ENCODE data around the gene SYT9. TPM values are rescaled to one million over a fixed set of nuclear protein-coding genes. Genes with fewer than 3 reads are reported as not detected.

The SYT9 gene
- polyA plus RNA-seq, 2 of the 4 experiments (the other 2 are of a cell fraction), result 0.10 TPM; not detected in 1

DNA sequence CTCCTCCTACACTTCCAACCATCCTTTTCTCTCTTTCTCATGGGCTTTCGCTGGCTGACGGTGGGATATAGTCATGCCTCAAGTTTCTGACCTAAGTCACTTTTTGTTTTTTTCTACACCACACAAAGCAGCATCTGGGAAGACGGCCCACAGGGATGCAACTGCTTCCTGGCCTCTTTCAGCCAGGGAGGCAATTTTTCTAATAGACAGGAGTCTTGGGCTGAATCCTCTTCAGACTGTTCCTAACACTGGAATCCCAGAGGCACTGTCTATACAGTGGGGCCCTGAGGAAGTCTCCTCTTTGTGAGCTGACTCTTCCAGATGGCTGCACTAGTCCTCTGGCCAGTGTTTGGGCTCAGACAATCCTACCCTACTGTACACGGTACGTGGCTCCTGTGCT is 193.9 kb downstream of the SYT9 start:
- ATAC-seq (no peak), DNase-seq (ENCODE audit: low read depth in 1 of 2, low spot score in 1 of 2) (no peak), FAIRE-seq (no peak)
- TF ChIP-seq MYC (IDR thresholded peaks at IDR 0.05; ENCODE audit: borderline replicate concordance, low read length) (no peak), HOXA7 (CRISPR knock-in tag; IDR thresholded peaks at IDR 0.05) (no peak), RFX5 (IDR thresholded peaks at IDR 0.05) (no peak), FOSB (CRISPR knock-in tag; IDR thresholded peaks at IDR 0.05) (no peak), RCOR1 (IDR thresholded peaks at IDR 0.05; ENCODE audit: low read depth, low read length) (no peak), GATA3 (IDR thresholded peaks at IDR 0.05; ENCODE audit: borderline replicate concordance) (no peak), NFE2L2 (conservative IDR thresholded peaks at IDR 0.05; ENCODE audit: low read length) (no peak), TP53 (CRISPR knock-in tag; IDR thresholded peaks at IDR 0.05) (no peak)
- TF ChIP-seq, protein P1, sequence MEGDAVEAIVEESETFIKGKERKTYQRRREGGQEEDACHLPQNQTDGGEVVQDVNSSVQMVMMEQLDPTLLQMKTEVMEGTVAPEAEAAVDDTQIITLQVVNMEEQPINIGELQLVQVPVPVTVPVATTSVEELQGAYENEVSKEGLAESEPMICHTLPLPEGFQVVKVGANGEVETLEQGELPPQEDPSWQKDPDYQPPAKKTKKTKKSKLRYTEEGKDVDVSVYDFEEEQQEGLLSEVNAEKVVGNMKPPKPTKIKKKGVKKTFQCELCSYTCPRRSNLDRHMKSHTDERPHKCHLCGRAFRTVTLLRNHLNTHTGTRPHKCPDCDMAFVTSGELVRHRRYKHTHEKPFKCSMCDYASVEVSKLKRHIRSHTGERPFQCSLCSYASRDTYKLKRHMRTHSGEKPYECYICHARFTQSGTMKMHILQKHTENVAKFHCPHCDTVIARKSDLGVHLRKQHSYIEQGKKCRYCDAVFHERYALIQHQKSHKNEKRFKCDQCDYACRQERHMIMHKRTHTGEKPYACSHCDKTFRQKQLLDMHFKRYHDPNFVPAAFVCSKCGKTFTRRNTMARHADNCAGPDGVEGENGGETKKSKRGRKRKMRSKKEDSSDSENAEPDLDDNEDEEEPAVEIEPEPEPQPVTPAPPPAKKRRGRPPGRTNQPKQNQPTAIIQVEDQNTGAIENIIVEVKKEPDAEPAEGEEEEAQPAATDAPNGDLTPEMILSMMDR (IDR thresholded peaks at IDR 0.05), result no peak
- TF ChIP-seq, protein P2, sequence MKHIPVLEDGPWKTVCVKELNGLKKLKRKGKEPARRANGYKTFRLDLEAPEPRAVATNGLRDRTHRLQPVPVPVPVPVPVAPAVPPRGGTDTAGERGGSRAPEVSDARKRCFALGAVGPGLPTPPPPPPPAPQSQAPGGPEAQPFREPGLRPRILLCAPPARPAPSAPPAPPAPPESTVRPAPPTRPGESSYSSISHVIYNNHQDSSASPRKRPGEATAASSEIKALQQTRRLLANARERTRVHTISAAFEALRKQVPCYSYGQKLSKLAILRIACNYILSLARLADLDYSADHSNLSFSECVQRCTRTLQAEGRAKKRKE (CRISPR knock-in tag; IDR thresholded peaks at IDR 0.05; ENCODE audit: low read depth), result no peak
- 19% methylated on average over 5 of the region's 5 CpGs for WGBS (ENCODE audit: missing lambda C conversion rate)
- Histone ChIP-seq H3K4me2 (no peak overlapping the region), H3K27ac (no peak overlapping the region), H3K4me3 (no peak overlapping the region), H3K4me1 (no peaks in the 10 kb centered on the region), H3K9me3 (no peaks in the 10 kb centered on the region)
- ChIA-PET CTCF (interaction anchor here (0.5 to 1.5 kb wide), 5 partner anchors 10 to 249 kb away, joined by 3 to 8 read pairs (median 4); no protein-coding TSS in a partner anchor), POLR2A (no interaction called here)

DNA sequence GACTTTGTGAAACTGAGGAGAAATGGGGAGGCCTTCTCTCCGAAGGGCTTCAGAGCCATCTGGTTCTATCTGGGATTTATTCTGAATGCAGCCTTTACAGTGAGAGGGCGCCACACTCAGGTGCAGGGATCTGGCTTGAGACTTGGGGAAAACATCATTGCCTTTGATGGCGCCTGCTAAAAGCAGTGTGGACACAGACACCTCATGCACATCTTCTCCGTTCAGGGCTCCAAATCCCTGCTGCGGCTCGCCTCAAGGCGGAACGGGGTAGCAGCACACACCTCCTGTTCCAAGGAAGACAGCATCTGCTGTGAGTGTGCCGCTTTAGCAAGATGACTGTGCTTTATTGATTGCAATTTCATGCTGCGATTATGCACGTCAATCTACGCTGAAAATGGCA is 196.5 kb downstream of the SYT9 start:
- Histone ChIP-seq H3K4me1 (no peaks in the 10 kb centered on the region), H3K27ac (no peak overlapping the region), H3K9me3 (no peaks in the 10 kb centered on the region), H3K4me3 (no peak overlapping the region), H3K4me2 (no peak overlapping the region)
- TF ChIP-seq RFX5 (IDR thresholded peaks at IDR 0.05) (no peak), CHD2 (IDR thresholded peaks at IDR 0.05; ENCODE audit: low read length, partially characterized antibody) (no peak), RARB (CRISPR knock-in tag; IDR thresholded peaks at IDR 0.05) (no peak), RNF2 (IDR thresholded peaks at IDR 0.05; ENCODE audit: borderline replicate concordance, low read depth) (no peak), JUNB (IDR thresholded peaks at IDR 0.05) (no peak), POLR2AphosphoS2 (conservative IDR thresholded peaks at IDR 0.05; ENCODE audit: low read length) (no peak), MAZ (IDR thresholded peaks at IDR 0.05; ENCODE audit: borderline replicate concordance, low read depth, low read length) (no peak), MAFK (IDR thresholded peaks at IDR 0.05; ENCODE audit: partially characterized antibody) (no peak), MYC (IDR thresholded peaks at IDR 0.05; ENCODE audit: borderline replicate concordance, low read length) (no peak), POLR2A (IDR thresholded peaks at IDR 0.05; ENCODE audit: low read length) (no peak), KDM5A (IDR thresholded peaks at IDR 0.05) (no peak)
- TF ChIP-seq, protein P3, sequence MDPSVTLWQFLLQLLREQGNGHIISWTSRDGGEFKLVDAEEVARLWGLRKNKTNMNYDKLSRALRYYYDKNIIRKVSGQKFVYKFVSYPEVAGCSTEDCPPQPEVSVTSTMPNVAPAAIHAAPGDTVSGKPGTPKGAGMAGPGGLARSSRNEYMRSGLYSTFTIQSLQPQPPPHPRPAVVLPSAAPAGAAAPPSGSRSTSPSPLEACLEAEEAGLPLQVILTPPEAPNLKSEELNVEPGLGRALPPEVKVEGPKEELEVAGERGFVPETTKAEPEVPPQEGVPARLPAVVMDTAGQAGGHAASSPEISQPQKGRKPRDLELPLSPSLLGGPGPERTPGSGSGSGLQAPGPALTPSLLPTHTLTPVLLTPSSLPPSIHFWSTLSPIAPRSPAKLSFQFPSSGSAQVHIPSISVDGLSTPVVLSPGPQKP (IDR thresholded peaks at IDR 0.05; ENCODE audit: low read depth, low read length), result no peak
- ATAC-seq (0 out of 6 replicates have a peak, but pooled peaks of 1 of the 2 experiments have one; percentile 24), FAIRE-seq (no peak), DNase-seq (ENCODE audit: low read depth in 1 of 2, low spot score in 1 of 2) (no peak)
- POLR2A ChIA-PET, result no interaction called here
- CTCF ChIA-PET, result interaction anchor here (1.6 kb wide), 1 partner anchor 350 kb away, joined by 3 read pairs; no protein-coding TSS in a partner anchor
- WGBS (ENCODE audit: missing lambda C conversion rate), result 80% methylated on average over 12 of the region's 12 CpGs

- ChIA-PET CTCF (interaction anchor here (0.6 to 1.5 kb wide), 2 partner anchors 208 to 443 kb away, joined by 3 to 4 read pairs; no protein-coding TSS in a partner anchor), POLR2A (no interaction called here)
- FAIRE-seq, result no peak
- H3K4me3 ChIP-seq, result no peak overlapping the region
- no peaks in the 10 kb centered on the region for H3K4me1 ChIP-seq
- no peak for TF ChIP-seq TFCP2L1 (CRISPR knock-in tag; IDR thresholded peaks at IDR 0.05)
- TF ChIP-seq, protein P4, sequence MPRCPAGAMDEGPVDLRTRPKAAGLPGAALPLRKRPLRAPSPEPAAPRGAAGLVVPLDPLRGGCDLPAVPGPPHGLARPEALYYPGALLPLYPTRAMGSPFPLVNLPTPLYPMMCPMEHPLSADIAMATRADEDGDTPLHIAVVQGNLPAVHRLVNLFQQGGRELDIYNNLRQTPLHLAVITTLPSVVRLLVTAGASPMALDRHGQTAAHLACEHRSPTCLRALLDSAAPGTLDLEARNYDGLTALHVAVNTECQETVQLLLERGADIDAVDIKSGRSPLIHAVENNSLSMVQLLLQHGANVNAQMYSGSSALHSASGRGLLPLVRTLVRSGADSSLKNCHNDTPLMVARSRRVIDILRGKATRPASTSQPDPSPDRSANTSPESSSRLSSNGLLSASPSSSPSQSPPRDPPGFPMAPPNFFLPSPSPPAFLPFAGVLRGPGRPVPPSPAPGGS (IDR thresholded peaks at IDR 0.05), result no peak
- 22% methylated on average over 3 of the region's 3 CpGs for WGBS (ENCODE audit: missing lambda C conversion rate)
- ATAC-seq, result no peak
- no peak for DNase-seq (ENCODE audit: low read depth in 1 of 2, low spot score in 1 of 2)
- H3K4me2 ChIP-seq, result no peak overlapping the region
- H3K27ac ChIP-seq, result no peak overlapping the region
- H3K9me3 ChIP-seq, result no peaks in the 10 kb centered on the region
Measured at GRCh38 chr11:7449211-7449840, 197.6 kb downstream of the SYT9 start.

Data from A549 (cell line).